Mammary epithelial cell (primary cell): ENCODE results near the gene GALM.

ENCODE experiments used
- CTCF ChIP-seq, 2 donors: IDR thresholded peaks in 1 of 2; conservative IDR thresholded peaks in 1 of 2; 2 replicates each; pipeline ENCODE4 v1.5.1; 2011 to 2012; ENCODE audit warnings: inconsistent platforms in 2 of 2, low read length in 2 of 2, mild to moderate bottlenecking in 2 of 2, control low read depth in 1 of 2, low read depth in 1 of 2; ENCODE audit not compliant: insufficient read depth in 1 of 2; ENCODE audit errors: extremely low read depth in 1 of 2
- EZH2 ChIP-seq: IDR thresholded peaks from 2 replicates; pipeline ENCODE4 v1.6.1; 2012; ENCODE audit warnings: low read length, inconsistent platforms, borderline replicate concordance

GRCh38 chr2:38633895-38634294 lies 32.0 kb upstream of the GALM start:
- TF ChIP-seq CTCF (conservative IDR thresholded peaks at IDR 0.05 in 1 of 2, IDR thresholded peaks at IDR 0.05 in 1 of 2; ENCODE audit: extremely low read depth in 1 of 2, insufficient read depth in 1 of 2, low read depth in 1 of 2, low read length in 2 of 2) (no peak), EZH2 (no peak)
